ENCODE results near the gene CPA4.

DNA sequence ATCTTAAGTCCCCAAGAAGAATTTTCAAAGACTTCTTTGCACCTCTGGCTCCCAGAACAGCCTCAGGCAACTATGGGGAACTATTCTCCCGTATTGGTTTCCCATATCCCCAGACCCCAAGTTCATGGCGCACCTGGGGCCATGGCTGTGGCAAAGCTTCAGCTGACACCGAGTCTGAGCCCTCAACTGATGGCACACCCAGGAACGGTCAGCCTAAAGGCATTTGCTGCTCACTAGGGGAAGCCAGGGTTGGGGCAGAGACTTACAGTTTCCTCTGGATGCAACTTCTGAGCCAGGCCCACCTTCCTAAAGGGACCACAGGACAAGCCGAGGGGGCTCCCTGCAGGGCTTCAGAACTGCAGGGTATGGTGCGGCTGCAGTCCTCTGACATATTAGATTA is 73.6 kb downstream of the CPA4 start:
- TF ChIP-seq, protein P1, sequence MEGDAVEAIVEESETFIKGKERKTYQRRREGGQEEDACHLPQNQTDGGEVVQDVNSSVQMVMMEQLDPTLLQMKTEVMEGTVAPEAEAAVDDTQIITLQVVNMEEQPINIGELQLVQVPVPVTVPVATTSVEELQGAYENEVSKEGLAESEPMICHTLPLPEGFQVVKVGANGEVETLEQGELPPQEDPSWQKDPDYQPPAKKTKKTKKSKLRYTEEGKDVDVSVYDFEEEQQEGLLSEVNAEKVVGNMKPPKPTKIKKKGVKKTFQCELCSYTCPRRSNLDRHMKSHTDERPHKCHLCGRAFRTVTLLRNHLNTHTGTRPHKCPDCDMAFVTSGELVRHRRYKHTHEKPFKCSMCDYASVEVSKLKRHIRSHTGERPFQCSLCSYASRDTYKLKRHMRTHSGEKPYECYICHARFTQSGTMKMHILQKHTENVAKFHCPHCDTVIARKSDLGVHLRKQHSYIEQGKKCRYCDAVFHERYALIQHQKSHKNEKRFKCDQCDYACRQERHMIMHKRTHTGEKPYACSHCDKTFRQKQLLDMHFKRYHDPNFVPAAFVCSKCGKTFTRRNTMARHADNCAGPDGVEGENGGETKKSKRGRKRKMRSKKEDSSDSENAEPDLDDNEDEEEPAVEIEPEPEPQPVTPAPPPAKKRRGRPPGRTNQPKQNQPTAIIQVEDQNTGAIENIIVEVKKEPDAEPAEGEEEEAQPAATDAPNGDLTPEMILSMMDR (IDR thresholded peaks at IDR 0.05), result no peak
- no peak for TF ChIP-seq POLR2AphosphoS5 (IDR thresholded peaks at IDR 0.05)

Measured in upper lobe of left lung (tissue), 4 donors.